ENCODE results near the gene GRAMD1B.

GRCh38 chr11:123603666-123604065 lies 173.6 kb downstream of the GRAMD1B start:
- TF ChIP-seq CTCF (IDR thresholded peaks at IDR 0.05) (no peak), POLR2A (IDR thresholded peaks at IDR 0.05) (no peak)
